GM13977 (cell line): ENCODE results near the gene TGFBRAP1.

ENCODE experiments used
- DNase-seq: peaks from one replicate; pipeline ENCODE4 v3.0.0; 2012; ENCODE audit warnings: low spot score
- CTCF ChIP-seq: IDR thresholded peaks from 2 replicates; pipeline ENCODE4 v1.5.1; 2012; ENCODE audit warnings: mild to moderate bottlenecking, control low read depth; ENCODE audit not compliant: insufficient read depth; ENCODE audit errors: extremely low read depth, missing control alignments
- in situ Hi-C: fragments of 300-500 bp; cut with MboI; formaldehyde crosslinking; loops from one replicate; pipeline ENCODE4 v1.12.0; 2022; ENCODE audit warnings: low sequenced_read_pairs, low pct_unique_long_range_greater_than_20kb, mixed read lengths, inconsistent platforms; ENCODE audit not compliant: unreplicated experiment

TGFBRAP1 gene

DNA sequence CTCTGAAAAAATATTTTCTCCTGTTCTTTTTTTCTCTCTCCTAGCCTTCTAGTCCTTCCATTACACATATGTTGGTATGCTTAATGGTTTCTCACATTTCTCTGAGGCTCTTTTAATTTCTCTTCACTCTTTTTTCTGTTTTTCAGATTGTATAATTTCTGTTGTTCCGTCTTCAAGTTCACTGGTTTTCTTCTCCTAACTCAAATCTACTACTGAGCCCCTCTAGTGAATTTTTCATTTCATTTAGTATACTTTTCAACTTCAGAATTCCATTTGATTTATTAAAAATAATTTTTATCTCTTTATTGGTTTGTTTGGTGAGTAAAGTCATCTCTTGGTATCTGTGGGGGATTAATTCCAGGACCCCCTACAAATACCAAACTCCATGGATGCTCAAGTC is 27.6 kb upstream of the TGFBRAP1 start:
- no peak for TF ChIP-seq CTCF
- in situ Hi-C loops, result loop anchor here (25.0 kb wide), 1 partner anchor 1180 kb away; no protein-coding TSS in a partner anchor

GRCh38 chr2:105344704-105345345 is 15.3 kb upstream of the TGFBRAP1 start:
- DNase-seq, result no peak
- peak; percentile 29 for TF ChIP-seq CTCF
- in situ Hi-C loops, result no loop called here

More for the DNA sequence above, 27.6 kb upstream of the TGFBRAP1 start:
- DNase-seq, result no peak

GRCh38 chr2:105339414-105339813 is 9.9 kb upstream of the TGFBRAP1 start:
- DNase-seq, result no peak
- TF ChIP-seq CTCF, result no peak
- in situ Hi-C loops, result no loop called here

DNA sequence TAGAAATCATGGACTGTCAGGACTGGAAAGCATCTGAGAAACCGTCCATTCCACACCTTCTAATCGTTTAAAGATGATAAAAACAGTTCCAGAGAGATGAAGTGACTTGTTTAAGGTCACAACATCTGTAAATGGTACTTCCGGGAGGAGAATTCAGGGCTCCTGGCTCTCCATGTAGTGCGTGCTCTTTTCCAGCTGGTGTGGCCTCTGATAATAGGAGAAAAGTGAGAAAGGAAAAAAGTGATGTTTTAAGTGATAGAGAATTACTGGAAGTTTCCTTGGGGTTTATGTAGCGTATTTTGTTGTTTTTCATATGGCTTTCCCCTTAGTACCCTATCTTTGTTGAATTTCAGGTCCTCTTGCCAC is 8.5 kb upstream of the TGFBRAP1 start:
- TF ChIP-seq CTCF, result no peak
- in situ Hi-C loops, result no loop called here
- DNase-seq, result no peak

- no peak for TF ChIP-seq CTCF
- in situ Hi-C loops, result no loop called here
- DNase-seq, result peak; percentile 85
Observed at GRCh38 chr2:105337122-105338019, 7.8 kb upstream of the TGFBRAP1 start, which contains the start of gene C2orf49. TSS of gene C2orf49 (plus strand) at chr2:105337540. CDS start at chr2:105337588, 48 bp downstream.

DNA sequence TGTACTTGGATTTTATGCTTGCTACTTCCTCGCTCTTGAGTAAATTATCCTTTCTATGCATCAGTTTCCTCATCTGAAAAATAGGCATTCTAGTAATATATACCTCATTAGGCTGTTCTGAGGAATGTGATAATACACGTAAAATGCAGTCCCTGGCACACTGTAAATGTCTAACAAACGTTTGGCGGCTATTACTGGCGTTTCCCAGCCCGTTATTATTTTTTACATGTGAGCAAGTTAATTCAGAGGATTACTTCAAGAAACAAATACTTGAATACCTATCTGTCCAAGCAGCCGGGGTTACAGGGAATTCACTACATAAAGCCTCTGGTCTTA is 7.2 kb upstream of the TGFBRAP1 start:
- no peak for TF ChIP-seq CTCF
- no peak for DNase-seq
- in situ Hi-C loops, result no loop called here
